ENCODE results near the gene DGKG.

DGKG gene

DNA sequence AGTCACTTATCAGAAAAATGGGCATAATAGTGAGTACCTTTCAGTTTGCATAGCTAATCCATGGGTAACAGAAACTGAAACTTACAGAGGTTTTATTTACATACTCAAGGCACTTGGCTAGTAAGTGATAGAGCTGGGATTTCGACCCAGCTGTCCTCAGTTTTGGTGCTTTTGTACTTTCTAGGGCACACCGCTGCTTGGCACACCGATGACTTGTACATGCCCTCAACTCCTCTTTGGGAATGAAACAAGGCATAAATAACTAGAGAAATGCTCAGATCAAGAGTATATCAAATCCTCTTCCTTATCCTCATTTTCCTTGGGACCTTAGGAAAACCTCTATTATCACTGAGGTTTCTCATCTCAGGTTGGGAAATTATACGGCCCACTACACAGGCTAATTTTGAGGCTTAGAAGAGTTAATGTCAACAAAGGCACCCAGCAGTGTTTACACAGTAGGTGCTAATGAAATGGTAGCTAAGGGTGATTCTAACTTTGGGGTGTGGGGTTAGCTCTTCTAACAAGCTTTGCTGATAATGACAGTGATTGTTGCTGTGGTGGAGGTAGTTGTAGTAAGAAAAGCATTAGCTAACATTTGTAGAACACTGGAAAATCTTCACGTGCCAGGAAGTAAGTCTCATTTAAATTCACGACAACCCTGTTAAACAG, 20.3 kb upstream of the DGKG start:
- TF ChIP-seq, protein P1, sequence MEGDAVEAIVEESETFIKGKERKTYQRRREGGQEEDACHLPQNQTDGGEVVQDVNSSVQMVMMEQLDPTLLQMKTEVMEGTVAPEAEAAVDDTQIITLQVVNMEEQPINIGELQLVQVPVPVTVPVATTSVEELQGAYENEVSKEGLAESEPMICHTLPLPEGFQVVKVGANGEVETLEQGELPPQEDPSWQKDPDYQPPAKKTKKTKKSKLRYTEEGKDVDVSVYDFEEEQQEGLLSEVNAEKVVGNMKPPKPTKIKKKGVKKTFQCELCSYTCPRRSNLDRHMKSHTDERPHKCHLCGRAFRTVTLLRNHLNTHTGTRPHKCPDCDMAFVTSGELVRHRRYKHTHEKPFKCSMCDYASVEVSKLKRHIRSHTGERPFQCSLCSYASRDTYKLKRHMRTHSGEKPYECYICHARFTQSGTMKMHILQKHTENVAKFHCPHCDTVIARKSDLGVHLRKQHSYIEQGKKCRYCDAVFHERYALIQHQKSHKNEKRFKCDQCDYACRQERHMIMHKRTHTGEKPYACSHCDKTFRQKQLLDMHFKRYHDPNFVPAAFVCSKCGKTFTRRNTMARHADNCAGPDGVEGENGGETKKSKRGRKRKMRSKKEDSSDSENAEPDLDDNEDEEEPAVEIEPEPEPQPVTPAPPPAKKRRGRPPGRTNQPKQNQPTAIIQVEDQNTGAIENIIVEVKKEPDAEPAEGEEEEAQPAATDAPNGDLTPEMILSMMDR (IDR thresholded peaks at IDR 0.05), result no peak
- peaks cover 30% of the 10 kb centered on the region for H3K27me3 Mint-ChIP-seq (ENCODE audit: low read depth, poor library complexity)

DNA sequence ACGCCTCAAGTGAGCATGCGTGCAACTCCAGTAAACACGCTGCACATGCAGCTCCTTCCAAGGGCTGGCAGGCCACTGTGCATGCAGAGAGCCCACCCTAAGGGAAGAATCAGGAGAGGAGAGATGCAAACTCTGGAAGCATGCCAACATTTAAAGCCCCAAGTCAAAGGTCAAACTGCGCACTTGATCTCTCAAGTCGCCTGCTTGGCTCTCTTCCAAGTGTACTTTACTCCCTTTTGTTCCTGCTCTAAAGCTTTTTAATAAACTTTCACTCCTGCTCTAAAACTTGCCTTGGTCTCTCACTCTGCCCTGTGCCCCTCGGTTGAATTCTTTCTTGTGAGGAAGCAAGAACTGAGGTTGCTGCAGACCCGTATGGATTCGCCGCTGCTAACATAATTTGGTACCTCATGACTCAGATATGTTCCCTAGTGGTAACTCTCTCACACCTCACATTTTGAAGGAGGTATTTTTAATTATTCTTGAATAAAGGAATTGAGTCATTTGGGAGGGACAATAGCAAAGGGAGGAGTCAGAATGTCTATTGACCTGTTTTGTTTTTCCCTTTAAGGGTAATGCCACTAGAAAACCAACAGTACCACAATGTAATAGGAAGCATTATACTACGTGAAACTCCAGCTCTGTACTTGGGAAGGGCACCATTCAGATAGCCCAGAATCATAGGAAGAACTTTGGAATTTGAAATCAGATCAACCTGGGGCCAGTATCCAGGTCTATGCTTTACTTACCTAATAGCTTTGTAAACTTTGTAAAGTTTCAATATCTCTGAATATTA, 19.6 kb upstream of the DGKG start:
- DNase-seq, result no peak
- no peak overlapping the region for H3K27ac Mint-ChIP-seq
- peaks cover 8% of the 10 kb centered on the region for H3K9me3 Mint-ChIP-seq
- H3K4me3 Mint-ChIP-seq, result no peak overlapping the region
- TF ChIP-seq, protein P1 (IDR thresholded peaks at IDR 0.05), result no peak
- H3K36me3 Mint-ChIP-seq (ENCODE audit: low read depth), result peaks cover 3% of the 10 kb centered on the region
- H3K4me1 Mint-ChIP-seq, result peaks cover 15% of the 10 kb centered on the region
- peaks cover 28% of the 10 kb centered on the region for H3K27me3 Mint-ChIP-seq (ENCODE audit: low read depth, poor library complexity)

More for the DNA sequence above, 20.3 kb upstream of the DGKG start:
- H3K4me1 Mint-ChIP-seq, result peaks cover 15% of the 10 kb centered on the region
- peaks cover 8% of the 10 kb centered on the region for H3K9me3 Mint-ChIP-seq
- no peak overlapping the region for H3K27ac Mint-ChIP-seq
- DNase-seq, result no peak
- no peak overlapping the region for H3K4me3 Mint-ChIP-seq
- peaks cover 3% of the 10 kb centered on the region for H3K36me3 Mint-ChIP-seq (ENCODE audit: low read depth)

DNA sequence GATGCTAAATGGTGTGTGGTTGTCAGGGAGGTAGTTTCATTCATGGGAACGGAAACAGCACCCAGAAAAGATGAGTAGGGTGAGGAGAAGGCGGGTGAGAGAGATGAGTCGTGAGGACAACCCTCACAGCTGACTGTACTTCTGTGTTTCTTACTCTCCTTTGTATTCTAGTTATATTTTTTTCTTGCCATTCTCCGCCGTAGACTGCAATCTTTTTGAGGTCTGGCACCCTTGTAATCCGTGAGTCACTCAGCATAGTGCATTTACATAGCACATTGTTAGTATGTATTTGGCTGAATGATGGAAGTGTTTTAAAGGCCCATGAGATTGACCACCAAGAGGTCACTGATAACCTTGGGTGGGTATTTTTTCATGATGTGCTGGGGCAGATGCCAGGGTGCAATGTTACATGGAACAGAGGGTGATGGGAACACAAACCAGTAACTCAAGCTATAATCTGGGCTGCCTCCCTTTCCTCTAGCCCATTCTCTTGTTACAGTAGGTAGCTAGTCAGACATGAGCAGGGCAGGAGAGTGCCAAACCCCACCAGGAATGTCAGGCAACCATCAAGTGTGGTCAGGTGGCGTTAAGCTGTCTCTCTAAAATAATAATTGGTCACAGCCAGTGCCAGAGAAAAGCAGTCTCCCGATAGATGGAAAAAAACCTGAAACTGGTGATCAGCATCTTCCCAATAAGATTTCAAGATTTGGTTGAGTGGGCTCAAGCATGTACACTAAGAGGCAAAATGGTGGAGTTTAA, 18.8 kb upstream of the DGKG start:
- H3K4me3 Mint-ChIP-seq, result no peak overlapping the region

DNA sequence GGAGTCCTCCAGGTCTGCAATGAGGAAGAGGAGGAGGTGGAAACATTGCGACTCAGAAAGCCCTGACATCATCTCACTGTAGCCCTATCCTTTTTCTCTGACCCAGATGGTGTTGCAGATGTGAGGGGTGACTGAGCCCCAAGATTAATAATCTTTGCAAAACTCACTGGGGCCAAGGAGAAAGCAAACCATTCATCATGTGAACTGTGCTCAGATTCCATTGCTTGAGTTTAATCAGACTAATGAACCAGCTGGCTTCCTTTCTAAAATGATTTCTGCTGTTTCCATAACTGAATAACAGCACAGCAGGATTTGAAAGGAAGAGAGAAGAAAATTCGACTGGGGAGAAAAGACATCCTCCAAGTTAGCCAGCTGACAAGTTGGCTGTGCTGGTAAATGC, 13.4 kb upstream of the DGKG start:
- TF ChIP-seq, protein P1 (IDR thresholded peaks at IDR 0.05), result no peak
- peaks cover 3% of the 10 kb centered on the region for H3K36me3 Mint-ChIP-seq (ENCODE audit: low read depth)

More for the DNA sequence above, 18.8 kb upstream of the DGKG start:
- Mint-ChIP-seq H3K36me3 (ENCODE audit: low read depth) (peaks cover 3% of the 10 kb centered on the region), H3K27ac (peak overlapping the region; percentile 50), H3K27me3 (ENCODE audit: low read depth, poor library complexity) (peaks cover 34% of the 10 kb centered on the region), H3K9me3 (peaks cover 8% of the 10 kb centered on the region), H3K4me1 (peaks cover 15% of the 10 kb centered on the region)
- TF ChIP-seq, protein P1 (IDR thresholded peaks at IDR 0.05), result no peak
- no peak for DNase-seq

DNA sequence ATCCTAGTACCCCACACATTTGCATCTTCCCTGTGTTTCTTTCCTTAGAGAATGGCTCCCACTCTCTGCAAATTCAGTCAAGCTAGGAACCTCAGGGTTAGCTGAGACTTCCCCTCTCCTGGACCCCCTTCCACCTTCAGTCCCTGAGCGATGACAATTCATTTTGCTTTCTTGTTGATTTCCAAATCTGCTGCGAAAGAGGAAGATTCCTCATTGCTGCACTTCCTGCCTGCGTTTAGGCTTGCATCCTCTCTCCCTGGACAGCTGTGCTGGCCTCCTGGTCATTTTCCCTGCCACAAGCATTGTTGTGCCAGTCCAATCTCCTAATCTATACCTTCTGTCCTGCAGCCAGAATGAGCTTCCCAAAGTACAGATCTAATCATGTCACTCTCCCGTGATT, 12.3 kb upstream of the DGKG start:
- Mint-ChIP-seq H3K4me3 (no peak overlapping the region), H3K36me3 (ENCODE audit: low read depth) (peaks cover 3% of the 10 kb centered on the region), H3K9me3 (peaks cover 8% of the 10 kb centered on the region), H3K27me3 (ENCODE audit: low read depth, poor library complexity) (peaks cover 30% of the 10 kb centered on the region), H3K27ac (no peak overlapping the region), H3K4me1 (no peaks in the 10 kb centered on the region)
- TF ChIP-seq, protein P1 (IDR thresholded peaks at IDR 0.05), result no peak
- DNase-seq, result no peak

More for the DNA sequence above, 13.4 kb upstream of the DGKG start:
- Mint-ChIP-seq H3K4me3 (no peak overlapping the region), H3K27ac (no peak overlapping the region), H3K9me3 (peaks cover 8% of the 10 kb centered on the region), H3K27me3 (ENCODE audit: low read depth, poor library complexity) (peaks cover 27% of the 10 kb centered on the region), H3K4me1 (no peaks in the 10 kb centered on the region)
- no peak for DNase-seq

All from nephron progenitor cell (in vitro differentiated cells).